Liver (tissue), 9 donors: ENCODE results near the gene MYO7B. TPM values are rescaled to one million over a fixed set of nuclear protein-coding genes. Genes with fewer than 3 reads are reported as not detected.

Source experiments
- DNase-seq: peaks from one replicate; pipeline ENCODE4 v3.0.0-alpha.2; 2017; ENCODE audit warnings: low spot score
- H3K27ac ChIP-seq, 2 donors: one replicate each; pipeline ENCODE4 v1.7.0; 2013; ENCODE audit warnings: inconsistent platforms in 2 of 2, low read length in 2 of 2, control low read depth in 1 of 2, low read depth in 1 of 2, mild to moderate bottlenecking in 1 of 2
- H3K27me3 ChIP-seq, 4 donors: one replicate each; pipeline versions ENCODE4 v1.6.1 to v1.7.0; 2013; ENCODE audit warnings: low read length in 3 of 4, inconsistent platforms in 1 of 4, mild to moderate bottlenecking in 1 of 4, moderate library complexity in 1 of 4; ENCODE audit not compliant: control insufficient read depth in 4 of 4, insufficient read depth in 4 of 4
- H3K36me3 ChIP-seq, 4 donors: one replicate each; pipeline versions ENCODE4 v1.6.1 to v1.7.0; 2013; ENCODE audit warnings: low read length in 3 of 4, mild to moderate bottlenecking in 3 of 4, low read depth in 1 of 4, moderate library complexity in 1 of 4; ENCODE audit not compliant: control insufficient read depth in 4 of 4, insufficient read depth in 3 of 4
- H3K4me1 ChIP-seq, 4 donors: one replicate each; pipeline versions ENCODE4 v1.6.1 to v1.7.0; 2013; ENCODE audit warnings: low read length in 3 of 4, mild to moderate bottlenecking in 3 of 4, moderate library complexity in 1 of 4; ENCODE audit not compliant: control insufficient read depth in 4 of 4, insufficient read depth in 4 of 4
- H3K4me3 ChIP-seq, 3 donors: one replicate each; pipeline versions ENCODE4 v1.6.1 to v1.7.0; 2013; ENCODE audit warnings: low read length in 3 of 3, control low read depth in 1 of 3, low read depth in 1 of 3, mild to moderate bottlenecking in 1 of 3
- H3K9ac ChIP-seq, 2 donors: one replicate each; pipeline ENCODE4 v1.7.0; 2013; ENCODE audit warnings: low read length in 2 of 2, mild to moderate bottlenecking in 2 of 2, moderate library complexity in 2 of 2, control low read depth in 1 of 2, low read depth in 1 of 2
- H3K9me3 ChIP-seq, 4 donors: one replicate each; pipeline versions ENCODE4 v1.6.1 to v1.7.0; 2013; ENCODE audit warnings: low read length in 3 of 4; ENCODE audit not compliant: control insufficient read depth in 4 of 4
- EGR1 ChIP-seq, 2 donors: IDR thresholded peaks; 2 replicates each; pipeline ENCODE4 v1.6.1; 2016 to 2018; ENCODE audit warnings: antibody characterized with exemption in 2 of 2, low read depth in 2 of 2
- FOXA1 ChIP-seq: IDR thresholded peaks from 2 replicates; pipeline ENCODE4 v1.6.1; 2016; ENCODE audit warnings: antibody characterized with exemption
- FOXA2 ChIP-seq: IDR thresholded peaks from 2 replicates; pipeline ENCODE4 v1.6.1; 2016; ENCODE audit warnings: antibody characterized with exemption
- GABPA ChIP-seq, 2 donors: IDR thresholded peaks in 1 of 2; conservative IDR thresholded peaks in 1 of 2; 2 replicates each; pipeline ENCODE4 v1.6.1; 2016; ENCODE audit warnings: antibody characterized with exemption in 2 of 2, mild to moderate bottlenecking in 1 of 2, moderate library complexity in 1 of 2
- HNF4A ChIP-seq, 2 donors: conservative IDR thresholded peaks; 2 replicates each; pipeline ENCODE4 v1.6.1; 2016; ENCODE audit warnings: antibody characterized with exemption in 2 of 2, mild to moderate bottlenecking in 2 of 2
- JUND ChIP-seq, 2 donors: IDR thresholded peaks; 2 replicates each; pipeline ENCODE4 v1.6.1; 2016; ENCODE audit warnings: antibody characterized with exemption in 2 of 2
- MAX ChIP-seq: IDR thresholded peaks from 2 replicates; pipeline ENCODE4 v1.6.1; 2016; ENCODE audit warnings: antibody characterized with exemption
- NR2F2 ChIP-seq: IDR thresholded peaks from 2 replicates; pipeline ENCODE4 v1.6.1; 2016; ENCODE audit warnings: antibody characterized with exemption
- RAD21 ChIP-seq, 2 donors: IDR thresholded peaks; 2 replicates each; pipeline ENCODE4 v1.6.1; 2016; ENCODE audit warnings: antibody characterized with exemption in 2 of 2, mild to moderate bottlenecking in 2 of 2
- REST ChIP-seq: IDR thresholded peaks from 2 replicates; pipeline ENCODE4 v1.6.1; 2016; ENCODE audit warnings: antibody characterized with exemption, mild to moderate bottlenecking
- RXRA ChIP-seq, 2 donors: IDR thresholded peaks; 2 replicates each; pipeline ENCODE4 v1.6.1; 2017 to 2018; ENCODE audit warnings: antibody characterized with exemption in 2 of 2, mild to moderate bottlenecking in 1 of 2
- SP1 ChIP-seq: IDR thresholded peaks from 2 replicates; pipeline ENCODE4 v1.6.1; 2018; ENCODE audit warnings: antibody characterized with exemption, mild to moderate bottlenecking
- TAF1 ChIP-seq: conservative IDR thresholded peaks from 2 replicates; pipeline ENCODE4 v1.6.1; 2016; ENCODE audit warnings: antibody characterized with exemption, mild to moderate bottlenecking
- YY1 ChIP-seq: IDR thresholded peaks from 2 replicates; pipeline ENCODE4 v1.6.1; 2016; ENCODE audit warnings: antibody characterized with exemption, mild to moderate bottlenecking
- WGBS: extraction: QIAGEN DNeasy Blood & Tissue Kit; methylation state at CpG from one replicate; pipeline ENCODE4 v1.1.7; 2013; 5-methylcytosine and 5-hydroxymethylcytosine counted together
- polyA plus RNA-seq, 2 donors: library from polyadenylated mRNA; stranded (reverse) in 1 of 2; unstranded in 1 of 2; fragments of 200-250 nt in 1 of 2; fragments of >200 nt in 1 of 2; fragmentation: Nextera tagmentation in 1 of 2; extraction: Ambion mirVana in 1 of 2; gene quantifications; one replicate each; pipeline versions ENCODE4 v1.2.1 to v1.2.3, GENCODE V29; 2013 to 2015
- total RNA-seq, 2 donors: library from RNA; depleted of rRNA; stranded (reverse); fragments of >200 nt; gene quantifications; one replicate each; pipeline ENCODE4 v1.2.3, GENCODE V29; 2014
- TF ChIP-seq, protein P1 (sequence below): IDR thresholded peaks from 2 replicates; pipeline ENCODE4 v1.6.1; 2016; ENCODE audit warnings: antibody characterized with exemption
- TF ChIP-seq, protein P2 (sequence below): fragments of 150-350 bp; IDR thresholded peaks from 2 replicates; pipeline ENCODE4 v1.5.1; 2017; ENCODE audit warnings: improper control_type of control experiment, low read depth, low read length; ENCODE audit not compliant: missing input control
- donor health status: healthy.
- donor health status: healthy.
- donor health status: healthy.
- donor health status: healthy.
- donor health status: healthy.

Gene MYO7B
- total and polyA plus RNA-seq, 4 donors: 0.15 to 1.1 (median 0.64) TPM

DNA sequence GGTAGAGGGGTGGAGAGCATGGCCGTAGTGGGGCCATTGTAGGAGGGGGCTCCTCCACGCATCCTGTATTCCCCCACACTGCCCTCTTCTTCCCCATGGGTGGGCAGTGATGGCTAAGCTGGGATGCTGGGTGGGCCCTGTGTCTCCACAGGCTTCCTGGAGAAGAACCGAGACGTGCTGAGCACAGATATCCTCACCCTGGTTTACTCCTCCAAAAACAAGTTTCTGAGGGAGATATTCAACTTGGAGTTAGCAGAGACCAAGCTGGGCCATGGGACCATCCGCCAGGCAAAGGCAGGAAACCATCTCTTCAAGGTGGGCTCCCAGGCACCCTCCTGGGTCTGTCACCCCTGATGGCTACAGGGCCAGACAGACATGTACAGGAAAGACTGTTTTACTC, 52.8 kb downstream of the MYO7B start:
- H3K27me3 ChIP-seq: no peaks in the 10 kb centered on the region
- 95% methylated on average over 5 of the region's 5 CpGs for WGBS

More for the DNA sequence above, 52.8 kb downstream of the MYO7B start:
- H3K4me3 ChIP-seq: no peak overlapping the region
- TF ChIP-seq, protein P1, sequence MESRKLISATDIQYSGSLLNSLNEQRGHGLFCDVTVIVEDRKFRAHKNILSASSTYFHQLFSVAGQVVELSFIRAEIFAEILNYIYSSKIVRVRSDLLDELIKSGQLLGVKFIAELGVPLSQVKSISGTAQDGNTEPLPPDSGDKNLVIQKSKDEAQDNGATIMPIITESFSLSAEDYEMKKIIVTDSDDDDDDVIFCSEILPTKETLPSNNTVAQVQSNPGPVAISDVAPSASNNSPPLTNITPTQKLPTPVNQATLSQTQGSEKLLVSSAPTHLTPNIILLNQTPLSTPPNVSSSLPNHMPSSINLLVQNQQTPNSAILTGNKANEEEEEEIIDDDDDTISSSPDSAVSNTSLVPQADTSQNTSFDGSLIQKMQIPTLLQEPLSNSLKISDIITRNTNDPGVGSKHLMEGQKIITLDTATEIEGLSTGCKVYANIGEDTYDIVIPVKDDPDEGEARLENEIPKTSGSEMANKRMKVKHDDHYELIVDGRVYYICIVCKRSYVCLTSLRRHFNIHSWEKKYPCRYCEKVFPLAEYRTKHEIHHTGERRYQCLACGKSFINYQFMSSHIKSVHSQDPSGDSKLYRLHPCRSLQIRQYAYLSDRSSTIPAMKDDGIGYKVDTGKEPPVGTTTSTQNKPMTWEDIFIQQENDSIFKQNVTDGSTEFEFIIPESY: no peak
- TF ChIP-seq YY1 (no peak), RAD21 (IDR thresholded peaks at IDR 0.05) (no peak), TAF1 (no peak), GABPA (IDR thresholded peaks at IDR 0.05 in 1 of 2, conservative IDR thresholded peaks at IDR 0.05 in 1 of 2) (no peak), EGR1 (IDR thresholded peaks at IDR 0.05; ENCODE audit: low read depth in 2 of 2) (no peak), JUND (IDR thresholded peaks at IDR 0.05) (no peak), FOXA1 (no peak), MAX (no peak), SP1 (no peak), REST (no peak), RXRA (IDR thresholded peaks at IDR 0.05) (no peak), HNF4A (conservative IDR thresholded peaks at IDR 0.05) (no peak), FOXA2 (no peak), NR2F2 (no peak)
- TF ChIP-seq, protein P2, sequence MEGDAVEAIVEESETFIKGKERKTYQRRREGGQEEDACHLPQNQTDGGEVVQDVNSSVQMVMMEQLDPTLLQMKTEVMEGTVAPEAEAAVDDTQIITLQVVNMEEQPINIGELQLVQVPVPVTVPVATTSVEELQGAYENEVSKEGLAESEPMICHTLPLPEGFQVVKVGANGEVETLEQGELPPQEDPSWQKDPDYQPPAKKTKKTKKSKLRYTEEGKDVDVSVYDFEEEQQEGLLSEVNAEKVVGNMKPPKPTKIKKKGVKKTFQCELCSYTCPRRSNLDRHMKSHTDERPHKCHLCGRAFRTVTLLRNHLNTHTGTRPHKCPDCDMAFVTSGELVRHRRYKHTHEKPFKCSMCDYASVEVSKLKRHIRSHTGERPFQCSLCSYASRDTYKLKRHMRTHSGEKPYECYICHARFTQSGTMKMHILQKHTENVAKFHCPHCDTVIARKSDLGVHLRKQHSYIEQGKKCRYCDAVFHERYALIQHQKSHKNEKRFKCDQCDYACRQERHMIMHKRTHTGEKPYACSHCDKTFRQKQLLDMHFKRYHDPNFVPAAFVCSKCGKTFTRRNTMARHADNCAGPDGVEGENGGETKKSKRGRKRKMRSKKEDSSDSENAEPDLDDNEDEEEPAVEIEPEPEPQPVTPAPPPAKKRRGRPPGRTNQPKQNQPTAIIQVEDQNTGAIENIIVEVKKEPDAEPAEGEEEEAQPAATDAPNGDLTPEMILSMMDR: no peak
- DNase-seq: no peak
- H3K9ac ChIP-seq: no peak overlapping the region
- no peak overlapping the region for H3K27ac ChIP-seq
- no peaks in the 10 kb centered on the region for H3K4me1 ChIP-seq
- H3K36me3 ChIP-seq: no peaks in the 10 kb centered on the region
- no peaks in the 10 kb centered on the region for H3K9me3 ChIP-seq
